DND-41 (cell line): Measurements from ENCODE around the gene C1orf198.

Source experiments
- ATAC-seq: fragments of 200-7000 bp; cut with Tn5 transposase; 3 replicates; pipeline ENCODE4 v1.9.1; 2021; ENCODE audit warnings: low read depth; ENCODE audit not compliant: insufficient read depth
- DNase-seq: peaks from one replicate; pipeline ENCODE4 v3.0.0-alpha.2; 2020
- H2AFZ ChIP-seq: 2 replicates; pipeline ENCODE4 v1.6.0; 2012; ENCODE audit warnings: low read depth, low read length
- H3K27ac ChIP-seq: 2 replicates; pipeline ENCODE4 v1.5.1; 2012; ENCODE audit warnings: low read length, inconsistent platforms
- H3K27me3 ChIP-seq: fragments of 200-600 bp; sonication (generic); 2 replicates; pipeline ENCODE4 v1.6.0; 2012; ENCODE audit warnings: low read length, mild to moderate bottlenecking, inconsistent platforms; ENCODE audit not compliant: insufficient read depth, poor library complexity
- H3K36me3 ChIP-seq: 2 replicates; pipeline ENCODE4 v1.5.1; 2012; ENCODE audit warnings: low read length, inconsistent platforms; ENCODE audit not compliant: insufficient read depth
- H3K4me1 ChIP-seq: 2 replicates; pipeline ENCODE4 v1.5.1; 2012; ENCODE audit warnings: mild to moderate bottlenecking, low read length; ENCODE audit not compliant: insufficient read depth
- H3K4me2 ChIP-seq: 2 replicates; pipeline ENCODE4 v1.6.0; 2012; ENCODE audit warnings: mild to moderate bottlenecking, moderate library complexity, low read length, inconsistent platforms; ENCODE audit not compliant: insufficient read depth
- H3K4me3 ChIP-seq, 2 experiments: fragments of 200-600 bp in 1 of 2; shearing (Covaris generic) in 1 of 2; 2 replicates each; pipeline ENCODE4 v1.5.1; 2012 to 2016; ENCODE audit warnings: inconsistent platforms in 2 of 2, low read length in 2 of 2, mild to moderate bottlenecking in 2 of 2, low read depth in 1 of 2, moderate library complexity in 1 of 2
- H3K79me2 ChIP-seq: 2 replicates; pipeline ENCODE4 v1.6.0; 2012; ENCODE audit warnings: low read length, inconsistent platforms; ENCODE audit not compliant: insufficient read depth
- H3K9ac ChIP-seq: 2 replicates; pipeline ENCODE4 v1.6.0; 2012; ENCODE audit warnings: low read depth, mild to moderate bottlenecking, inconsistent platforms, low read length, moderate library complexity
- H3K9me3 ChIP-seq: 2 replicates; pipeline ENCODE4 v1.5.1; 2012; ENCODE audit warnings: low read length, moderate library complexity, mild to moderate bottlenecking, inconsistent platforms; ENCODE audit not compliant: insufficient read depth, severe bottlenecking
- H4K20me1 ChIP-seq: 2 replicates; pipeline ENCODE4 v1.6.0; 2012; ENCODE audit warnings: low read length; ENCODE audit not compliant: insufficient read depth
- CTCF ChIP-seq: IDR thresholded peaks from 2 replicates; pipeline ENCODE4 v1.5.1; 2012; ENCODE audit warnings: borderline replicate concordance, low read length, moderate library complexity, mild to moderate bottlenecking; ENCODE audit not compliant: poor library complexity, severe bottlenecking; ENCODE audit errors: extremely low read depth
- EZH2 ChIP-seq: IDR thresholded peaks from 3 replicates; pipeline ENCODE4 v1.6.1; 2012; ENCODE audit warnings: borderline replicate concordance, low read depth, mild to moderate bottlenecking, moderate library complexity, low read length, inconsistent platforms; ENCODE audit not compliant: severe bottlenecking

C1orf198 gene

GRCh38 chr1:230858918-230859729 lies 9.2 kb downstream of the C1orf198 start:
- Histone ChIP-seq H3K27me3 (no peaks in the 10 kb centered on the region), H3K36me3 (no peaks in the 10 kb centered on the region), H4K20me1 (no peaks in the 10 kb centered on the region; the same call in 1 of the 2 replicates), H3K4me3 (no peak overlapping the region), H3K4me1 (no peaks in the 10 kb centered on the region), H3K9ac (no peak overlapping the region), H2AFZ (no peak overlapping the region), H3K4me2 (no peak overlapping the region), H3K27ac (no peak overlapping the region), H3K9me3 (no peaks in the 10 kb centered on the region), H3K79me2 (no peaks in the 10 kb centered on the region)
- ATAC-seq (no peak), DNase-seq (no peak)
- TF ChIP-seq EZH2 (no peak), CTCF (no peak)

GRCh38 chr1:230858236-230858820 lies 10.0 kb downstream of the C1orf198 start:
- no peak overlapping the region for H3K9ac ChIP-seq
- no peak overlapping the region for H3K4me3 ChIP-seq
- no peaks in the 10 kb centered on the region for H3K4me1 ChIP-seq
- no peaks in the 10 kb centered on the region for H3K9me3 ChIP-seq
- no peak overlapping the region for H2AFZ ChIP-seq
- ATAC-seq (no peak), DNase-seq (no peak)
- no peak for TF ChIP-seq EZH2
- TF ChIP-seq CTCF, result no peak
- H3K36me3 ChIP-seq, result peaks cover 2% of the 10 kb centered on the region; the same call in 1 of the 2 replicates
- no peaks in the 10 kb centered on the region for H3K79me2 ChIP-seq
- H3K4me2 ChIP-seq, result no peak overlapping the region
- H3K27ac ChIP-seq, result no peak overlapping the region
- no peaks in the 10 kb centered on the region for H3K27me3 ChIP-seq
- H4K20me1 ChIP-seq, result no peaks in the 10 kb centered on the region; the same call in 1 of the 2 replicates

DNA sequence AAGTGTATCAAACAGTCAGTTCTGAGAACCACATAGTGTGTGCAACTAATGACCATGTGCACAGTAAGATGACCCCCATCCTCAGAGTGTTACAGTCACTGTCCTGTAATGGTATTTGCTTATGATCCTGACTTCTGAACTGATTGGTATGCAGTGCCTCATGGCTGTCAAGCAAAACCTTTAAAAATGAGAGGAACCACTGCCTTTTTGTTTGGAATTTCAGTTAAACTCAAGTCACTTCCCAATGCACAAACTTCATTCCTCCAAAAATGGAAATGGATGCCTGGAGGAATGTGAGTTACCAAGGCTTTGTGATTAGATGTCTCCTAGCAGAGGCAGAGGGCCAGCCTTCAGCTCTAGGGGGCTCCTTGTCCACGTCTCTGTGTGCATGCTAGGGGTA lies 10.5 kb downstream of the C1orf198 start:
- H3K9me3 ChIP-seq, result no peaks in the 10 kb centered on the region
- no peaks in the 10 kb centered on the region for H3K4me1 ChIP-seq
- peaks cover 8% of the 10 kb centered on the region for H3K36me3 ChIP-seq
- H3K4me2 ChIP-seq, result no peak overlapping the region
- ATAC-seq, result no peak
- no peak for DNase-seq
- no peak overlapping the region for H3K27ac ChIP-seq
- H4K20me1 ChIP-seq, result no peaks in the 10 kb centered on the region; the same call in 1 of the 2 replicates
- H2AFZ ChIP-seq, result no peak overlapping the region
- H3K79me2 ChIP-seq, result no peaks in the 10 kb centered on the region
- H3K9ac ChIP-seq, result no peak overlapping the region
- H3K27me3 ChIP-seq, result no peaks in the 10 kb centered on the region
- no peak for TF ChIP-seq EZH2
- no peak for TF ChIP-seq CTCF
- no peak overlapping the region for H3K4me3 ChIP-seq
